GM12872 (cell line): Measurements from ENCODE around the gene ERP44.

Experiments
- TF ChIP-seq, protein P1 (sequence below): IDR thresholded peaks from 3 replicates; pipeline ENCODE4 v1.5.1; 2011; ENCODE audit warnings: low read depth, mild to moderate bottlenecking, low read length, moderate library complexity; ENCODE audit not compliant: insufficient read depth

The ERP44 gene

DNA sequence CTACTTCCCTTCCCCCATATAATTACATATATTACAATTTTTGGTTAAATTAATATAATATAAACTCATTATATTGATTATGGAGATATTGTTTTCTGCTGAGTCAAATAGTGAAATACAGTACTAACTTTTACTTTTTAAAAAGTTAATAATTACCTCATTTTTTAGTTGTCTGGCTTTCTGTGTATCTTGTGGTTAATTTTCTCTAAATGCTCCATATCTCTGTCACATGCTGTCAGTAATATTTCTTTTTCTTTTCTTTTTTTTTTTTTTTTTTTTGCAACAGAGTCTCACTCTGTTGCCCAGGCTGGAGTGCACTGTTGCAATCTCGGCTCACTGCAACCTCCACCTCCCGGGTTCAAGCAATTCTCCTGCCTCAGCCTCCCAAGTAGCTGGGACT is 169.1 kb downstream of the ERP44 start:
- TF ChIP-seq, protein P1, sequence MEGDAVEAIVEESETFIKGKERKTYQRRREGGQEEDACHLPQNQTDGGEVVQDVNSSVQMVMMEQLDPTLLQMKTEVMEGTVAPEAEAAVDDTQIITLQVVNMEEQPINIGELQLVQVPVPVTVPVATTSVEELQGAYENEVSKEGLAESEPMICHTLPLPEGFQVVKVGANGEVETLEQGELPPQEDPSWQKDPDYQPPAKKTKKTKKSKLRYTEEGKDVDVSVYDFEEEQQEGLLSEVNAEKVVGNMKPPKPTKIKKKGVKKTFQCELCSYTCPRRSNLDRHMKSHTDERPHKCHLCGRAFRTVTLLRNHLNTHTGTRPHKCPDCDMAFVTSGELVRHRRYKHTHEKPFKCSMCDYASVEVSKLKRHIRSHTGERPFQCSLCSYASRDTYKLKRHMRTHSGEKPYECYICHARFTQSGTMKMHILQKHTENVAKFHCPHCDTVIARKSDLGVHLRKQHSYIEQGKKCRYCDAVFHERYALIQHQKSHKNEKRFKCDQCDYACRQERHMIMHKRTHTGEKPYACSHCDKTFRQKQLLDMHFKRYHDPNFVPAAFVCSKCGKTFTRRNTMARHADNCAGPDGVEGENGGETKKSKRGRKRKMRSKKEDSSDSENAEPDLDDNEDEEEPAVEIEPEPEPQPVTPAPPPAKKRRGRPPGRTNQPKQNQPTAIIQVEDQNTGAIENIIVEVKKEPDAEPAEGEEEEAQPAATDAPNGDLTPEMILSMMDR, result no peak
